ENCODE measurements around the gene FBXL14. TPM values are rescaled to one million over a fixed set of nuclear protein-coding genes. Genes with fewer than 3 reads are reported as not detected.

FBXL14 gene
- total RNA-seq, 3 donors from 2014 or later: 8.2 to 12.9 (median 8.5) TPM

- no peak for TF ChIP-seq CTCF (IDR thresholded peaks at IDR 0.05)
- TF ChIP-seq POLR2AphosphoS5 (IDR thresholded peaks at IDR 0.05): no peak
- no peak for TF ChIP-seq POLR2A (IDR thresholded peaks at IDR 0.05)
- intact Hi-C loops (cut with DNase I; ENCODE audit: low total_unique reads): no loop called here
Observed at GRCh38 chr12:1553987-1554982, 40.1 kb downstream of the FBXL14 start.

DNA sequence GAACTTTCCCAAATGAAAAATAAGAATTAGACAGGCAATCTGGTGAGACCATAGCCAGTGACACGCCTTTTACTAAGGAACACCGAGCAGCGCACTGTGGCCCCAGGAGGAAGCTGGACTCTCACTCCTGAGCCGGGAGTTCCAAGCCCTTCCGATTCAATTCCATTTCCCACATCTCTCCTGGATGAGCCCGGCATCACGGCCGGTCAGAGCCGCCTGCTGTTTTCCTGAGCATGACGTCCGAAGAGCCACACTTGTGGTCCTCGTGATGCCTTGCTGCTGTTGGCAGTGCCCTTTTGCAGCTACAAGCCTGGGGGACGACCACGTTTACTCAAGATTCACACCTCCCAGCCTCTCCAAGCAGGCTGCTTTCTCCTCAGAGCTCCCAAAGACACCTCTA is 40.8 kb downstream of the FBXL14 start:
- H3K36me3 ChIP-seq: no peaks in the 10 kb centered on the region
- no peaks in the 10 kb centered on the region for H3K27me3 ChIP-seq
- DNase-seq (ENCODE audit: low spot score in 2 of 2): no peak
- no peaks in the 10 kb centered on the region for H3K4me1 ChIP-seq
- H3K9me3 ChIP-seq: no peaks in the 10 kb centered on the region
- no peak overlapping the region for H3K4me3 ChIP-seq
- H3K27ac ChIP-seq: no peak overlapping the region
- intact Hi-C loops (cut with DNase I; ENCODE audit: low total_unique reads): no loop called here
- TF ChIP-seq CTCF (IDR thresholded peaks at IDR 0.05): no peak
- TF ChIP-seq POLR2A (IDR thresholded peaks at IDR 0.05): no peak

More at GRCh38 chr12:1553987-1554982, 40.1 kb downstream of the FBXL14 start:
- Histone ChIP-seq H3K36me3 (no peaks in the 10 kb centered on the region), H3K27ac (no peak overlapping the region), H3K4me1 (no peaks in the 10 kb centered on the region), H3K4me3 (no peak overlapping the region), H3K9me3 (no peaks in the 10 kb centered on the region), H3K27me3 (no peaks in the 10 kb centered on the region)
- no peak for DNase-seq (ENCODE audit: low spot score in 2 of 2)

- no peak overlapping the region for H3K27ac ChIP-seq
- no peaks in the 10 kb centered on the region for H3K9me3 ChIP-seq
- H3K4me3 ChIP-seq: no peak overlapping the region
- no peaks in the 10 kb centered on the region for H3K36me3 ChIP-seq
- no peaks in the 10 kb centered on the region for H3K4me1 ChIP-seq
- no peak for TF ChIP-seq CTCF (IDR thresholded peaks at IDR 0.05)
- TF ChIP-seq POLR2AphosphoS5 (IDR thresholded peaks at IDR 0.05): no peak
- no peak for TF ChIP-seq POLR2A (IDR thresholded peaks at IDR 0.05)
- no peaks in the 10 kb centered on the region for H3K27me3 ChIP-seq
- DNase-seq (ENCODE audit: low spot score in 2 of 2): no peak
- intact Hi-C loops (cut with DNase I; ENCODE audit: low total_unique reads): no loop called here
Observed at GRCh38 chr12:1552911-1553491, 41.4 kb downstream of the FBXL14 start.

DNA sequence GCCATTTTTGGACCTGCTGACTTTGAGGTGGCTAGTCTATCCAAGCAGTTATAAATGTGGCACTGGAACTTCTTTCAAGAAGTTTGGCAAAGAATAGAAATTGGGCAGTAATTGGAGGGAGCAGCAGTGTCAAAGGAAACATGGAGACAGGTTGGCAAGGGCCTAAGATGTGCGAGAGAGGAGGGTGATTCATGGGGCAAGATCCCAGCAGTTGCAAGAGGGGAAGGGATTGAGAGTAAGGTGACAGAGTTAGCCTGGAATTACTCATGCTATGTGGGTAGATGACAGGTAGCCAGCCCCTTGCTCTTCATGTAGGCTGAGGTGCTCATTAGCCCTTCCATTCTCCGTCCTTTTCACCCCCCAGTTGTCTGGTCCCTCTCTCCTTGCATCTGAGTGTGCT is 42.2 kb downstream of the FBXL14 start:
- H3K9me3 ChIP-seq: no peaks in the 10 kb centered on the region
- H3K4me3 ChIP-seq: no peak overlapping the region
- TF ChIP-seq POLR2AphosphoS5 (IDR thresholded peaks at IDR 0.05) (no peak), CTCF (IDR thresholded peaks at IDR 0.05) (no peak), POLR2A (IDR thresholded peaks at IDR 0.05) (no peak)
- no peak for DNase-seq (ENCODE audit: low spot score in 2 of 2)
- H3K36me3 ChIP-seq: no peaks in the 10 kb centered on the region
- no peak overlapping the region for H3K27ac ChIP-seq
- no peaks in the 10 kb centered on the region for H3K4me1 ChIP-seq
- intact Hi-C loops (cut with DNase I; ENCODE audit: low total_unique reads): no loop called here
- H3K27me3 ChIP-seq: no peaks in the 10 kb centered on the region

DNA sequence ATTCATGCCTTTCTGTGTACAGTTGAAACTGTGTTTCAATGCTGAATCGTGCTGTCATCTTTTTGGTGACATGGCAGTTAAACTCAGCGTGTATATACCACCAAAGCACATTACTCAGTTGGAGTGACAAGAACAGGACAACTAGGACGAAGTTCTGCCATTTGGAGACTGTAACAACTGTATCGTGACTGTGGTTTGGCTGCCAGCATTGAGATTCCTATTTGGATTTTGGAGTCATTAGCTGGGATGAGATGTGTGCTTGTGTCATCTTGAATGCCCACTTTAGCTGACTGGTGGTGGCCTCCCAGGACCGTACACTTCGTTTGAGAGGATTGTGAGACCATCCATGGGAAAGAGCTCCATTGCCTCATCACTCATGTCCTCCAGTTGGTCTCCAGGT is 42.9 kb downstream of the FBXL14 start:
- Histone ChIP-seq H3K27me3 (no peaks in the 10 kb centered on the region), H3K9me3 (no peaks in the 10 kb centered on the region), H3K4me1 (no peaks in the 10 kb centered on the region), H3K36me3 (no peaks in the 10 kb centered on the region), H3K27ac (no peak overlapping the region), H3K4me3 (no peak overlapping the region)
- intact Hi-C loops (cut with DNase I; ENCODE audit: low total_unique reads): no loop called here
- TF ChIP-seq CTCF (IDR thresholded peaks at IDR 0.05) (no peak), POLR2AphosphoS5 (IDR thresholded peaks at IDR 0.05) (no peak), POLR2A (IDR thresholded peaks at IDR 0.05) (no peak)
- DNase-seq (ENCODE audit: low spot score in 2 of 2): no peak

All from breast epithelium (tissue), 4 donors.